Type B pancreatic cell (in vitro differentiated cells): ENCODE measurements around the gene MSRB2. TPM values are rescaled to one million over a fixed set of nuclear protein-coding genes. Genes with fewer than 3 reads are reported as not detected.

Source experiments
- DNase-seq: peaks from one replicate; pipeline ENCODE4 v3.0.0; 2021; ENCODE audit warnings: mixed read lengths; ENCODE audit not compliant: unreplicated experiment; ENCODE audit errors: extremely low spot score
- H3K27ac Mint-ChIP-seq: 2 replicates; pipeline ENCODE4 v1.8.0; 2021; ENCODE audit warnings: mild to moderate bottlenecking, mixed read lengths
- H3K27me3 Mint-ChIP-seq: 2 replicates; pipeline ENCODE4 v1.8.0; 2021; ENCODE audit warnings: mixed read lengths
- H3K36me3 Mint-ChIP-seq: 2 replicates; pipeline ENCODE4 v1.8.0; 2021; ENCODE audit warnings: mixed read lengths
- H3K4me1 Mint-ChIP-seq: one replicate; pipeline ENCODE4 v1.8.0; 2021; ENCODE audit warnings: mixed read lengths; ENCODE audit not compliant: unreplicated experiment
- H3K4me3 Mint-ChIP-seq: 2 replicates; pipeline ENCODE4 v1.8.0; 2021; ENCODE audit warnings: mild to moderate bottlenecking, mixed read lengths
- H3K9me3 Mint-ChIP-seq: 2 replicates; pipeline ENCODE4 v1.8.0; 2021; ENCODE audit warnings: mixed read lengths
- total RNA-seq: library from RNA; stranded (reverse); gene quantifications from 2 replicates; pipeline ENCODE4 v1.2.1, GENCODE V29; 2021; ENCODE audit warnings: low replicate concordance
- TF ChIP-seq, protein P1 (sequence below): fragments of 200-600 bp; sonication (generic); conservative IDR thresholded peaks from 2 replicates; pipeline ENCODE4 v1.5.0; 2021; ENCODE audit warnings: antibody characterized with exemption, mild to moderate bottlenecking

MSRB2 gene
- total RNA-seq, 1 donor from 2014 or later, result 26.6 TPM

DNA sequence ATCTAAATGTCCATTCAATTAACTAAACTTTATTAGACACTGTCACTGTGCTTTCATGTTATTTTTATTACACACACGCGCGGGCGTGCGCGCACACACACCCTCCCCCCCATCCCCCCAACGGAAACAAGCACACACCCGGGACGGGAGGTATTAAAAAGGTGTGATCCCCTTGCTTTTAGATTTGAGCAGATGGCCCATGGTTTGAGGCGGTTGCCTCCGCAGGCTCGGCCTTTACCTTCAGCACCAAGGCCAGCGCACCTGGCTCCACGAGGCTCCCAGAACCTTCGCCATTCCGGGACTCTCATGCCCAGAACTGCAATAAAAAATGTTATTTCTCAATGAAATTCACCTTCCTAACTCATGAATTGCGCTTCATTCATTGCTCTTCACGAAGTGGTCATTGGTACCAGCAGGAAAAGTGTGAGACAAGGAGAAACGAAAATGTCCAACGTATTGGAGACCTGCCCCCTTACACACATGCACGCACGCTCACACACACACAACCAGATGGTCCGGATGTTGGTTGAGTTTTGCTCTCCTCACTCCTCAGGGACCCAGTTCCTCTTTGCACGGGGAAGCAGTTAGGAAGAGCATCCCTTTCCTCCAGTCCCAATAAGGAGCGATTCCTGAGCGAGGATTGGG, 76.0 kb downstream of the MSRB2 start:
- H3K4me3 Mint-ChIP-seq, result no peak overlapping the region
- no peaks in the 10 kb centered on the region for H3K9me3 Mint-ChIP-seq
- H3K27ac Mint-ChIP-seq, result no peak overlapping the region
- H3K36me3 Mint-ChIP-seq, result no peaks in the 10 kb centered on the region
- DNase-seq, result no peak
- H3K4me1 Mint-ChIP-seq, result no peaks in the 10 kb centered on the region
- TF ChIP-seq, protein P1, sequence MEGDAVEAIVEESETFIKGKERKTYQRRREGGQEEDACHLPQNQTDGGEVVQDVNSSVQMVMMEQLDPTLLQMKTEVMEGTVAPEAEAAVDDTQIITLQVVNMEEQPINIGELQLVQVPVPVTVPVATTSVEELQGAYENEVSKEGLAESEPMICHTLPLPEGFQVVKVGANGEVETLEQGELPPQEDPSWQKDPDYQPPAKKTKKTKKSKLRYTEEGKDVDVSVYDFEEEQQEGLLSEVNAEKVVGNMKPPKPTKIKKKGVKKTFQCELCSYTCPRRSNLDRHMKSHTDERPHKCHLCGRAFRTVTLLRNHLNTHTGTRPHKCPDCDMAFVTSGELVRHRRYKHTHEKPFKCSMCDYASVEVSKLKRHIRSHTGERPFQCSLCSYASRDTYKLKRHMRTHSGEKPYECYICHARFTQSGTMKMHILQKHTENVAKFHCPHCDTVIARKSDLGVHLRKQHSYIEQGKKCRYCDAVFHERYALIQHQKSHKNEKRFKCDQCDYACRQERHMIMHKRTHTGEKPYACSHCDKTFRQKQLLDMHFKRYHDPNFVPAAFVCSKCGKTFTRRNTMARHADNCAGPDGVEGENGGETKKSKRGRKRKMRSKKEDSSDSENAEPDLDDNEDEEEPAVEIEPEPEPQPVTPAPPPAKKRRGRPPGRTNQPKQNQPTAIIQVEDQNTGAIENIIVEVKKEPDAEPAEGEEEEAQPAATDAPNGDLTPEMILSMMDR, result no peak
- H3K27me3 Mint-ChIP-seq, result peaks cover 90% of the 10 kb centered on the region

Other genes starting within 250 kb of the MSRB2 start
- 2.0 and 10.4 TPM in 2 replicates for gene ARMC3, start 167.5 kb upstream of the MSRB2 start, total RNA-seq
- 0.51 and 1.4 TPM in 2 replicates for gene PTF1A, start 96.7 kb downstream of the MSRB2 start, total RNA-seq
- gene C10orf67, start 249.2 kb downstream of the MSRB2 start, total RNA-seq, result 0.12 and 0.17 TPM in 2 replicates